ENCODE results near the gene POLR2J3.
"Not testable (repeated sequence)": the region's sequence is repeated elsewhere in the genome, so short reads cannot be mapped to it uniquely, and the experiment has no call there.

GRCh38 chr7:102589857-102590256, 17.5 kb upstream of the POLR2J3 start:
- TF ChIP-seq CTCF (IDR thresholded peaks at IDR 0.05); EZH2 (IDR thresholded peaks at IDR 0.05; ENCODE audit: borderline replicate concordance, insufficient read depth, low read depth, low read length, poor library complexity, severe bottlenecking): not testable (repeated sequence)

All from B cell (primary cell).